K562 (cell line): ENCODE results near the gene POGZ. TPM values are rescaled to one million over a fixed set of nuclear protein-coding genes. Genes with fewer than 3 reads are reported as not detected.

Experiments used
- CREB3 ChIP-seq: fragments of 450-650 bp; conservative IDR thresholded peaks from 2 replicates; pipeline ENCODE4 v1.6.1; 2016; ENCODE audit warnings: missing genetic modification characterization, low read depth, mild to moderate bottlenecking, missing compliant biosample characterization, moderate library complexity
- FOXO4 ChIP-seq: fragments of 450-650 bp; formaldehyde crosslinking; IDR thresholded peaks from 2 replicates; pipeline ENCODE4 v1.4.0; 2020; ENCODE audit warnings: mild to moderate bottlenecking, moderate library complexity
- HNRNPH1 ChIP-seq: fragments of 200-400 bp; formaldehyde crosslinking; optimal IDR thresholded peaks from 2 replicates; pipeline ENCODE3; 2017; ENCODE audit warnings: low read depth, mild to moderate bottlenecking, low read length, moderate library complexity
- JUND ChIP-seq, 2 experiments: IDR thresholded peaks; 2 replicates in 1 of 2; 3 replicates in 1 of 2; pipeline ENCODE4 v1.6.1; 2011; ENCODE audit warnings: borderline replicate concordance in 2 of 2, low read depth in 2 of 2, low read length in 2 of 2, improper control_type of control experiment in 1 of 2, missing biosample characterization in 1 of 2, missing genetic modification characterization in 1 of 2, missing genetic modification reagents in 1 of 2
- KAT2B ChIP-seq: IDR thresholded peaks from one replicate; pipeline ENCODE4 v1.6.1; 2012; ENCODE audit warnings: low read depth, mild to moderate bottlenecking, control low read depth, inconsistent platforms, low read length, moderate library complexity
- KLF1 ChIP-seq: fragments of 450-650 bp; IDR thresholded peaks from 2 replicates; pipeline ENCODE4 v1.6.1; 2016; ENCODE audit warnings: missing genetic modification characterization, missing compliant biosample characterization
- MNT ChIP-seq, 2 experiments: fragments of 450-650 bp; conservative IDR thresholded peaks; 2 replicates each; pipeline ENCODE4 v1.6.1; 2017; ENCODE audit warnings: mild to moderate bottlenecking in 2 of 2, moderate library complexity in 2 of 2
- NBN ChIP-seq: fragments of 450-650 bp; IDR thresholded peaks from 2 replicates; pipeline ENCODE4 v1.6.1; 2016; ENCODE audit warnings: low read depth, mild to moderate bottlenecking
- NFXL1 ChIP-seq: fragments of 450-650 bp; formaldehyde crosslinking; IDR thresholded peaks from 2 replicates; pipeline ENCODE4 v1.4.0; 2021; ENCODE audit warnings: mild to moderate bottlenecking
- RB1 ChIP-seq: fragments of 450-650 bp; IDR thresholded peaks from 2 replicates; pipeline ENCODE4 v1.6.1; 2017; ENCODE audit warnings: low read depth, mild to moderate bottlenecking
- RBFOX2 ChIP-seq: fragments of 200-400 bp; formaldehyde crosslinking; IDR thresholded peaks from 2 replicates; pipeline ENCODE4 v1.6.1; 2017; ENCODE audit warnings: low read depth, mild to moderate bottlenecking, low read length, moderate library complexity
- RCOR1 ChIP-seq, 2 experiments: IDR thresholded peaks; 2 replicates each; pipeline ENCODE4 v1.6.1; 2012; ENCODE audit warnings: low read depth in 2 of 2, low read length in 2 of 2, borderline replicate concordance in 1 of 2, improper control_type of control experiment in 1 of 2
- TAF7 ChIP-seq: fragments of 450-650 bp; IDR thresholded peaks from 2 replicates; pipeline ENCODE4 v1.6.1; 2016; ENCODE audit warnings: missing genetic modification characterization, missing compliant biosample characterization
- ZKSCAN8 ChIP-seq: fragments of 200-800 bp; sonication (Bioruptor generic); IDR thresholded peaks from 2 replicates; pipeline ENCODE4 v1.6.1; 2016; ENCODE audit warnings: missing genetic modification characterization, missing compliant biosample characterization
- ZNF512 ChIP-seq: IDR thresholded peaks from 2 replicates; pipeline ENCODE4 v1.6.1; 2016; ENCODE audit warnings: missing genetic modification characterization, missing compliant biosample characterization
- ZNF589 ChIP-seq: fragments of 200-800 bp; sonication (Bioruptor generic); IDR thresholded peaks from 2 replicates; pipeline ENCODE4 v1.6.1; 2016; ENCODE audit warnings: low read depth, missing genetic modification characterization, missing compliant biosample characterization
- ZNF740 ChIP-seq, 3 experiments: fragments of 200-800 bp in 1 of 3; sonication (Bioruptor generic) in 1 of 3; sonication (generic) in 1 of 3; formaldehyde crosslinking in 1 of 3; IDR thresholded peaks; 2 replicates each; pipeline versions ENCODE4 v1.6.1 to v1.8.0; 2016 to 2022; ENCODE audit warnings: mild to moderate bottlenecking in 2 of 3, missing compliant biosample characterization in 2 of 3, missing genetic modification characterization in 2 of 3, missing genetic modification reagents in 1 of 3
- ZNF780A ChIP-seq: fragments of 250-450 bp; sonication (Bioruptor Pico); IDR thresholded peaks from 2 replicates; pipeline ENCODE4 v1.5.0; 2021; ENCODE audit warnings: mild to moderate bottlenecking
- polyA plus RNA-seq, 8 experiments: library from polyadenylated mRNA; depleted of rRNA in 4 of 8; stranded (reverse) in 5 of 8; unstranded in 3 of 8; fragments of >200 nt; fragmentation: Nextera tagmentation in 2 of 8; fragmentation: Illumina TruSeq in 1 of 8; extraction: Ambion mirVana in 2 of 8; extraction: Trizol in 1 of 8; gene quantifications; 2 replicates each; pipeline versions ENCODE4 v1.2.1 to v1.2.3, GENCODE V29; 2011 to 2014; ENCODE audit warnings: inconsistent platforms in 1 of 8, missing spikeins in 1 of 8
- total RNA-seq, 7 experiments: library from RNA; depleted of rRNA in 6 of 7; stranded (reverse); fragments of >200 nt in 6 of 7; fragmentation: Illumina TruSeq in 2 of 7; extraction: Trizol in 2 of 7; gene quantifications; 2 replicates each; pipeline versions ENCODE4 v1.2.1 to v1.2.3, GENCODE V29; 2011 to 2021; ENCODE audit warnings: low replicate concordance in 1 of 7

Gene POGZ
- total and polyA plus RNA-seq, 9 of the 15 experiments (the other 6 are each of a cell fraction or from before 2014, with no cell fraction given): 9.4 to 40.6 (median 21.6) TPM

- TF ChIP-seq NBN (no peak), ZNF589 (CRISPR knock-in tag) (peak; percentile 81), KLF1 (tag) (no peak), ZNF780A (CRISPR knock-in tag) (no peak), ZKSCAN8 (CRISPR knock-in tag) (0 out of 2 replicates have a peak, but pooled peaks have one; percentile 71), ZNF512 (no peak), CREB3 (tag) (peak; percentile 86; the same call in 1 of the 2 replicates), TAF7 (tag) (peak; percentile 14; the same call in 1 of the 2 replicates), ZNF740 (CRISPR knock-in tag; IDR thresholded peaks at IDR 0.05) (peak; percentile 95), ZNF740 (tag; IDR thresholded peaks at IDR 0.05) (peak in 1 of 2 experiments; percentile 99; a peak in 2 of 4 replicates), MNT (conservative IDR thresholded peaks at IDR 0.05) (peak; percentile 33 to 55; a peak in 1 of 4 replicates), NFXL1 (CRISPR knock-in tag) (0 out of 2 replicates have a peak, but pooled peaks have one; percentile 47), FOXO4 (0 out of 2 replicates have a peak, but pooled peaks have one; percentile 40), KAT2B (no peak), RB1 (peak; percentile 30; the same call in 1 of the 2 replicates), HNRNPH1 (no peak), RBFOX2 (0 out of 2 replicates have a peak, but pooled peaks have one; percentile 60), RCOR1 (IDR thresholded peaks at IDR 0.05; ENCODE audit: borderline replicate concordance in 1 of 2, low read depth in 2 of 2, low read length in 2 of 2) (0 out of 4 replicates have a peak, but pooled peaks of 1 of the 2 experiments have one; percentile 36), JUND (IDR thresholded peaks at IDR 0.05; ENCODE audit: borderline replicate concordance, low read depth, low read length) (peak; percentile 59; the same call in 1 of the 2 replicates), JUND (tag; IDR thresholded peaks at IDR 0.05; ENCODE audit: borderline replicate concordance, low read depth, low read length) (no peak; the same call in 2 of the 3 replicates)
These were observed at the start of gene POGZ (continued) for GRCh38 chr1:151459331-151460046.
